GM21723 (cell line): Measurements from ENCODE around the gene RRP9.
"Not testable (repeated sequence)": the region's sequence is repeated elsewhere in the genome, so short reads cannot be mapped to it uniquely, and the experiment has no call there.

Source experiments
- ATAC-seq: cut with Tn5 transposase; IDR thresholded peaks from one replicate; pipeline ENCODE4 v1.9.1; 2021; ENCODE audit warnings: mild to moderate bottlenecking, moderate library complexity; ENCODE audit not compliant: unreplicated experiment

Gene RRP9

DNA sequence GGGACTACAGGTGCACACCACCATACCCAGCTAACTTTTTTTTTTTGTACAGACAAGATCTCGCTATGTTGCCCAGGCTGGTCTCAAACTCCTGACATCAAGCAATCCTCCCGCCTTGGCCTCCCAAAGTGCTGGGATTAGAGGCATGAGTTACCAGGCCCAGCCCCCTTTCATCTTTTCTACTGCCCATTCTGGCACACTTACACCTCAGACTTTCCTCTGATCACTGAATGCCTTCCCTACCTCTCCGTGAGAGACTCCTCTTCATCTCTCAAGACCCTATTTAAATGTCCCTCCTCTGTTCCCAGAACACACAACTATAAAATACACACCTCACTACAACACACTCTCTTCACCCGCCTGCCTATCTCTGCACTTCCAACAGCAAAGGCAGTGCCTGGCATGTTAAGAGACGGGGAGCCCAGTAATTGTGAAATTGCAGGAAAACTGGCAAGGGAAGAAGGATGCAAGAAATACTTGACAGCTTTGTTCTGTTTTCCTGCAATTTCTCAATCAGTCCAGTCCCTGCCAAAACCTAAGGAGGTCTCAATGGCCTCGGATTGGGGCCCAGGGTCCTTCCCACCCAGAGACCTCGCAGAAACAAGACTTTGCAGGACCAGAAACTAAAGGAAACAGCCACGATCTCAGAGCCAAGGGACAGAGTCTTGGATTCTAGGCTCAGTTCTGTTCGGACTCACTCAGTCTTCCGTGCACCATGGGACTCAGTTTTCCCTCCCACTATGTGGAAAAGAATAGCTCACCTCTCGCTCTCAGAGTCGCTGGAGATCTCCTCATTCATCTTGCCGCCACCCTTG, 849 bp downstream of the RRP9 start:
- ATAC-seq = no peak

DNA sequence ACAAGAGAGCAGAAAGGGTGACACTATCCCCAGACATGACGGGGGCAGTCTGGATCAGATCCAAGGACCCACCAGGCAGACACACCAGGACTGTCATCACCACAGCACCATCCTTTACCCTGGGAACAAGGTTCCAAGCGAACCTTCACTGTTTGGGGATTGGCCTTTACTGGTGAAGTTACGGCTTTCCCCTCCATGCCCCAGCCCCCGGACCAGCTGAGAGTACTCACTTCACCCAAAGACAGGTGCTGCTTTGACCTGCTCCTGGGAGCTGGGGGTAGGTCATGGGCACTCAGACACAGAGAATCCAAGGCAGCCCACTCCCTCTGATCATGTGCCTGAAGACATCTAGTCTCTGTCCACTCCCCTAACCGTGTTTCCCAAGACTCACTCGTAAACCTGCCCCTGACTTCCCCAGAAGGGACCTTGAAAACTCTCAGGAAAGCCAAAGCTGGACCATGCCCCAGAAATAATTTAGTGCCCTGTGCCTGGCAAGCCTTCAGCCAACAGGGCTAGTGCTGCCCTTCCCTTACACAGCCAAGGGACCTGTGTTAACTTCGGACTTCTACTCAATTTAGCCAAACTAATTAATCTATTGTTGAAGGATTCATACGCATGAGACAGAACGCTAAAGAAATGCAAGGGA, 2.8 kb downstream of the RRP9 start:
- no peak for ATAC-seq

DNA sequence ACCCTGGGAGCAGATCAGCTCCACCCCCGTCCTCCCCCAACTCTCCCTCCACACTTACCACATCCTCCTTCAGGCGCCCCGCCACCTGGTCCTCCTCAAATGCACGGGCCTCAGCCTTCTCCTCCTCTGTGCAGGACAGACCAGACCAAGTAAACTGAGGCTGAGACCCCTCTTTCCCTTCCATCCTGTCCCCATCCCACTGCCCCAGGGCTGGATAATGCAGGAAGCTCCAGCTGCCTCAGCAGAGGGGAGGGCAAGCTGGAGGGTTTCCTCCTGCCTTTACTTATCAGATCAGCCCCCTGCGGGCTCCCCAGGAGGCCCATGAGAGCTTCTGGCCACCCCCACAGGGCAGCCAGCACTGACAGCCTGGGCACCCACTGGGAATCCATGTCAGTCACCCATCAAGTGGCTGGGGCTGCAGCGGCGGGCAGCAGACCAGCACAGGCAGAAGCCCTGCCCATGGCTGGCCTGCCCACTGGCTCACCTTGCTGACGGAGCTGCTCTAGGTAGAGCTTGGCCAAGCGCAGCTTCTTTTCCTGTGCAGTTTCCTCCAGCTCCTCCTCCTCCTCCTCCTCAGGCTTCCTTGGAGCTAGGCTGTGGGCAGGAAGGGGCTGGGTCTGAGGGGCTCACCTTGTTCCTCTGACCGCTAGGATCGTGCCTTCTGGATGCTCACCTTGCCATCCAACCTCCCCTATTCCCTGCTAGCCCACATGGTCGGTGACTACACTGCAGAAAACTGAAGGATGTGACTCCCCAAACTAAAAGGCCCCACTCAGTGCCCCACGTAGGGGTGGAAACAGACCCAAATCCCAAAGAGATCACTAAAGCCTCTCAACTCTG, 3.9 kb downstream of the RRP9 start:
- no peak for ATAC-seq

DNA sequence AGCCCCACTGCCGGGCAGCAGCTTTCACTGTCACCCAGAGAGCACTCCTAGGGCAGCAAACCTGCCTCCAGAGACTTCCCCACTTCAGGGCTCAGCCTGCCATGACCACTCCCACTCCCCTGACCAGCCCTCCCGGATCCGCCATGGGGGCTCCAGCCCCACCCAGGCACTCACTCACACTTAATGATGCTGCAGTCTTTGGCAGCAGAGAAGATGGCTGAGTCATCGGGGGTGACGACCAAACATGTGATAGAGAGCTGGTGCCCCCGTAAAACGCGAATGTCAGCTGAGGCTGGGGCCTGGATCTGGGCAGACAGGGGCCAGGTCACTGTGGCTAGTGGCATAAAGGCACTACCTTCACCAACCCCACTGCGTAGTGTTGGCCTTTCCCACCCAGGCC, 4.7 kb downstream of the RRP9 start:
- no peak for ATAC-seq

DNA sequence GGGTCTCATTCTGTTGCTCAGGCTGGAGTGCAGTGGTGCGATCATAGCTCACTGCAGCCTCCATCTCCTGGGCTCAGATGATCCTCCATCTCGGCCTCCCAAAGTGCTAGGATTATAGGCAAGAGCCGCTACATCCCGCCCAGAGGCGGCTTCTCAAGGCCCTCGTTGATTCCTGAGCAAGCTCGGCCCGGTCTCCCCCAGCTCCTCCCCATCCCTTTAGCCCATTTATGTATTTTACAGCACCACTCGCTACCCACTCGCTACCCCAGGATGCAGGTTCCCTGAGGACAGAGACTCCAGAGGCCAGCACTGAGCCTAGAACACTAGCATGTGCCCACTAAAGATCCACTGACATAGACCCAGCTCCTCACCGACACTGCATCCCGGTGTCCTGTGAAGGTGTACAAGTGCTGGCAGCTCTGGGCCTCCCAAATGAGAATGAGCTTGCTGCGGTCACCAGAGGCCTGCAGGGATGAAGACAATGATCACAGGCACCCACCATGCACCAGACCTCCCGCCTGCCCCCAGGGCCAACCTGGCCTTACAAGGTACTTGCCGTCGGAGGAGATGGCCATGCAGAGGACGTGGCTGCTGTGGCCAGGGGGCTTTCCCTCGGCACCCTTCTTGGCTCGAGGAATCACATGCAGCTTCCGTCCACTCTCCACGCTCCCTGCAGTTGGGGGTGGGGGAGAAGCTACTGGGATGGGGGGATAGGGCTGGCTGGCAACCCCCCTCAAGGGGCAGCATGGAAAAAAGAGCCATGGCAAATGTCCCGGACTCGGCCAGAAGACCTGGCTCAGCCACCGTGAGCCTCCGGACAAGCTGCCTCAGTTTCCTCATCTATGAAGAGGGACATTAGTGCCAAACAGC, 5.6 kb downstream of the RRP9 start:
- ATAC-seq = no peak

DNA sequence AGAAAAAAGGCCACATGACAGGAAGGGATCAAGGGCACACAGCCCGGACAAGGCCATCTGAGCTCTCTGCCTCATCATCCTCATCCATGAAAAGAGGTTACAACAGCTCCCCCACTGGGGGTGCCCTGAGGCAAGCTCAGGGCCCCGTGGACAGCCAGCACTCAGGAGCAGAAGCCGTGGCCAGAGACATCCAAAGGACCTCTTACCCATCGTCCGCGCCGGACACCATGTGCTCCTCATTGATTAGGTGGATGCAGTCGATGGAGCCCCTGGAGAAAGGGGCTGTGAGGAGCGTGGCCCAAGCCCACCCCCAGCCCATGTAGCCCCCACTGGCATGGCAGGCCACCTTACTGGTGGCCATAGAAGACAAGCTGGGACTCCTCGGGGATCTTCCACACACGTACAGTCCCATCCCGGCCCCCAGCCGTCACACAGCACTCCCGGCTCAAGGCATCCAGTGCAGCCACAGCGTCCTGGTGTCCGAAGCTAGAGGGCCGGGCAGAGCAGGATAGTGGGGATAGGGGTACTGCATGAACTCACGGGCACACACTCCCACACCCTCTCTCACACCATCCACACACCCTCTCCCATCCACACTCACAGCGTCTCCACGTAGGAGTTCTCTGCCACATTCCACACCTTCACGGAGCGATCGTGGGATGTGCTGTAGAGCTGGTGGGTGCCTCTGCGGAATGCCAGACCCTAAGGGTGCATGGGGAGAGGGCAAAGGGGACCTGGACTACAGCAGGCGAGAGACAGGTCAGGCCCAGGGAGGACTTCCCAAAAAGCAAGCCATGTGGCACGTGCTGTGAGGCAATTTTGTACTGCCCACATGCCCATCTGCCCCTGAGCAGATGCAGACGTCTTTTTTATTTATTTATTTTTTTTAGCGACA, 6.5 kb downstream of the RRP9 start:
- no peak for ATAC-seq

DNA sequence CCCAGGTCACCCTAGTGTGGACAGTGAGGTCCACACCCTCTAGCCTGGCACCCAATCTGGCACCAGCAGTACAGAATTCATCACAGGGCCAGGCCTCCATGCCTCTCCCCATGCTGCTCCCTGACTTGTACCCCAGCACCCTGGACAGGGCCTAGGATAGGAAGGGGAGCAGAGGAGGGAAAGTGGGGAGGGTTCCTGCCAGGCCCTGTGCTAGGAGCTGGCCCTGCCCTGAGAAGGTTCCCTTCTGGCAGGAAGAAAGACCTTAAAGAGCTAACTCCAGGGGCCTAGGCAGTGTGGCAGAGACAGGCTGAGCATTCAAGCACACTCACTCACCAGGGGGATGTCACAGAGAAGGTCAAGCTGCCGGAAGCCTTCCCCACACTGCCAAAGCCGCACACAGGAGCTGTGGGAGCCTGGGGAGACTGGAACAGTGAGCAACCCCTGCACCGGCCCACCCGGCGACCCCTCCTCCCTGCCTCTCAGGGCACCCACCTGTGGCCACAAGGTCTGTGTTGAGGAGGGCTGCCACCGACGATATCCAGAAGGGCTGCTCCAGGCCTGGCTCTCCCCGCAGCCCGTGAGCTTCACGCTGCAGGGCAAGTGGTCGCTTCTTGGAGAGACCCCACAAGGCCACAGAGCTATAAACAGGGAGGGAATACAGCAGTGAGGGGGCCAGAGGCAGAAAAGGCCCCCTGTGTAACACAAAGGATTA, 7.4 kb downstream of the RRP9 start:
- no peak for ATAC-seq

DNA sequence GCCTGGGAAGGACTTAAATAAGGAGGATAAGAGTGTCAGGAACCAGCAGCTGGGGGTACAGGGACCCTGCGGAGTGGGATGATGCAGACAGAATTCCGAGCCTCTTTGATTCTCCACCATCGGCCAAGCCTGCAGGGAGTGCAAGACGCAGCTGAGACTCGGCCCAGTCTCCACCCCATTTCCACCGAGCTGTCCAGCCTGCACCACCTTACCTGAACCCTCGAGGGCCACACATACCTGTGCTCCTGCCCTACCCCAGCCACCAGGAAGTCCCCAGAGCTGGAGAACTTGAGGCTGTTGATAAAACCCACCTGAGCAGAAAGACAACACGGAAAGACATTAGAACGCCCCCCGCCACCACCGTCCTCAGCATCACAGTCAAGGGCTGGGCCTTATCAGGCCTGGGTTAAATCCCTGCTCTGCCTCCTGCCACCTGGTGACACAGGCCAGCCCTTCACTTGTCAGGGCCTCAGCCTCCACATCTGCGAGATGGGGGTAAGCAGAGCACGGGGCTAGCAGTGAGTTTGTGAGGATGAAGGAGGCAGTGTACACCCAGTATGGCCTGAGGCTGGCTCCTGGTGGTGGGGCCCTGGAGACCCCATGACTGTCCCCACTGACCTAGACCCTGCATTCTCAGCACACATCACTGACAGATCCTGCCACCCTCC, 8.1 kb downstream of the RRP9 start:
- no peak for ATAC-seq

DNA sequence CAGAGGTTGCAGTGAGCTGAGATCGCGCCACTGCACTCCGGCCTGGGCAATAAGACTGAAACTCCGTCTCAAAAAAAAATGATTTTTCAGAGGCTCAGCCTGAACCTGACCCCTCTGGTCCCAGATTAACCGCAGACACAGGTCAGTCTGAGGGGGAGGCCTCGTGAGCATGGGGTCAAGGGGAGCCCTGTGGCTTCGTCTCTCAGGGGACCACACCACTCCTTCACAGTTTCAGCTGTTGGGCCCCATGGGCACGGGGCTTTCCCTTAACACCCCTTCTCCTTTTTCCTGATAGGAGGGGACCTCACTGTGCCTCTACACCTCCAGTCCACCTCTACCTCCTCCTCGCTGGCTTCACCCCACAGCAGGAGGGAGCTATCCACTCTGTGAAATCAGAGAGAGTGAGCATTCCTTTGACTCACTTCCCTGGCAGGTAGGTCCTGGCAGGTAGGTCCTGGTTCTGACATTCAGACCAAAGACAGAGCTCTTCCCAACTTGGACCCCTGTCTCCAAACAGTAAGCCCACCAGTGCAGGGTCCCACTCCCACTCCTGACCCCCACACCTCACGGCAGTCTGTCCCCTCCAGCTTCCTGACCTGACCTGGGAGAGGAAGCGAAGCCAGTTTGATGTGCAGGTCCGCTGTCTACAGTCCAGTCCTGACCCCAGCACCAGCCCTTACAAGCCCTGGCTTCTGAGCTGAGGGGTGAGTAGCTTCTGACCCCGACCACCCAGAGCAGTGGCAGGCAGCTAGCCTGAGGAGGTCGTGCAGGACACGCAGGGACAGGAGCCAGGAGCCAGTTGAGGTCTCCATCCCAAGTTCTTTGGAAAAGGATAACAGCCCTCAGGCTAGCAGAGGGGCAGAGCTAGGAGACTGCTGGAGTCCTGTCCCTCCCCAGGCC, 9.0 kb downstream of the RRP9 start:
- no peak for ATAC-seq

DNA sequence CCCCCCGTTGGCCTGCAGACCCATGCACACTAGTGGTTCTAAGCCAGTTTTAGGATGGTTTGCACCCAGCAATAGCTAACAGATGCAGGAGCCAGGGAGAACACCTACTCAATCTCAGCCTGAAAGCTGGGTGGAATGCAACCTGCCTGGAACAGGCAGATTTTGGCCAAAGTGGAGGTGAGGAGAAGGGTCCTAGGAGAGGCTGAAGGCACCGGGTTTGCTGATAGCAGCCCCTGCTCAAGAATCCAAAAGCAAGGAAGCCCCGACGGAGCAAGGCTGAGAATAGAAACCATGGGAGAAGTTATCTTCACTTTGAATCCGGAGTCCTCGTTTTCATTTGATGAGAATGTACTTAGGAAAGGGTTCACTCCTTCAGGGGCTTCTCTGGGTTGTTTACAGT, 9.9 kb downstream of the RRP9 start:
- no peak for ATAC-seq

DNA sequence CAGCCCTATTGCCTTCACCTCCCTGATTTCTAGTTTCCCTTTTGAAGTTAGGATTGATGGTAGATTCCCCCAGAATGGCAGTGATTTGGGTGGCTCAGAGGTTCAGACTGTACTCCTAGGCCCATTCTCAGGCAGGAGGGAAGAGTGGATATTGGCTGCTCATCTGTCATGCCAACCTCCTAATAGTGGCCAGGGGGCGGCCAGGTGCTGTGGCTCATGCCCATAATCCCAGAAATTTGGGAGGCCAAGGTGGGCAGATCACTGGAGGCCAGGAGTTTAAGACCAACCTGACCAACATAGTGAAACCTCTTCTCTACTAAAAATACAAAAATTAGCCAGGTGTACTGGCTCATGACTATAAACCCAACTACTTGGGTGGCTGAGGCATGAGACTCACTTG, 11.3 kb downstream of the RRP9 start:
- ATAC-seq = no peak

DNA sequence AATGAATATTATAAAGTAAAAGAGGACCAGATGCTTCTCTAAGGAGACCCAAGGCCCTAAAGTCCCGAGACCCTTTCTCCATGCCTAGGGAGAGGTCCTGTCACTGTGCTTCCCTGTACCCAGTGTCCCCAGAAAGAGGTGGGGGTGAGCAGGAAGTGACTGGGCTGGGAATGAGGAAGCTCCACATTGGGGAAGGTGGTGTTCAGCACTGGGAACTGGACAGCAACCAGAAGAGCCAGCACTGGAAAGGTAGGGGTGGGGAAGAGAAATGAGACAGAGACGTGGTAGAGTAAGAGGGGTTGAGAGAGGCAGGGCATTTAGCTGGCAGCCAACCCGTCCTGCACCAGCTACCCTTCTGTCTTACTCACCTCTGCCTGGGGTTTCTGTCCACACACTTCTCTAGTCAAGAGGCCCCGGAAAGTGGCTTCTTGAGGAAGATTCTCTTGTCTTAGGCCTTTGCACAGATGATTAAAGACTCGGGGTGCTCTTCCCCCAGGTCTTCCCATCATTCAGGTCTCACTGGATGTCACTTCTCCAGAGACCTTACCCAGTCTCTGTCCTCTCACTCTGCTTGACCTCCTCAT, 12.2 kb downstream of the RRP9 start:
- ATAC-seq = no peak

DNA sequence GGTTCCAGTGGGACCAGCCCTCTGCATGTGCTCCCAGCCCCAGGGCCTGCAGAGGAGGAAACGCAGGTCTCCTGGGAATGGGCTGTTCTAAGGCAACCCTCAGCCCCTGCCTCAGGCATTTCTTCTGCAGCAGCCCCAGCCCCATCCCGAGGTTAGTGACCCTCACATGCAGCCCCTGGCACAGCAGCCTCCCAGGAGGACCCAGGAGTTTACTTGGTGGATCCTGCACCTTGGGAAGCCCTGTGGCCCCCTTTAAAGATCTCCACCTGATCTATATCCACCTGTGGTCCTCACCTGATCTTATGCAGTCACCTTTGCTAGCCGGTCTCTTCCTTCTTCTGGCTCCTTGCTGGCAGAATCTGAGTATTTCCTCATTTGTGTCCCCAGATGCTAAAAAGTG, 12.7 kb downstream of the RRP9 start:
- not testable (repeated sequence) for ATAC-seq

DNA sequence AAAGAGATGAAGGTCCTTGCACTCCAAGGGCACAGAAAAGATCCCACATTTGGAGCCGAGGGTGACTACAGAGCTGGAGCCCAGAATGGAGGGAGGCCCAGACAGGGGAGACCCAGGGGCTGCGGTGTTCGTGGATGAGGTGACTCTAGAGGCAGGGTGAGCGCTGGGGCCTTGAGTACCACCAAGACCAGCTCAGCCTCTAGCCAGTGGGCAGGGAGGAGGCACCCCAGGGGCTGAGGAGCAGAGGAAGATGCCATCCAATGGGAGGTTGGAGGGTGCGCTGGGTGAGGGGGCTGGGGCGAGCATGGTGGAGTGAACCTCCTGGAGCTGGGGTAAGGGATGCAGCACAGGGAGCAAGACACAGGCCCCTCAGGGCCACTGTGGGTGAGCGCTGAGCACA, 13.3 kb downstream of the RRP9 start:
- ATAC-seq = no peak

DNA sequence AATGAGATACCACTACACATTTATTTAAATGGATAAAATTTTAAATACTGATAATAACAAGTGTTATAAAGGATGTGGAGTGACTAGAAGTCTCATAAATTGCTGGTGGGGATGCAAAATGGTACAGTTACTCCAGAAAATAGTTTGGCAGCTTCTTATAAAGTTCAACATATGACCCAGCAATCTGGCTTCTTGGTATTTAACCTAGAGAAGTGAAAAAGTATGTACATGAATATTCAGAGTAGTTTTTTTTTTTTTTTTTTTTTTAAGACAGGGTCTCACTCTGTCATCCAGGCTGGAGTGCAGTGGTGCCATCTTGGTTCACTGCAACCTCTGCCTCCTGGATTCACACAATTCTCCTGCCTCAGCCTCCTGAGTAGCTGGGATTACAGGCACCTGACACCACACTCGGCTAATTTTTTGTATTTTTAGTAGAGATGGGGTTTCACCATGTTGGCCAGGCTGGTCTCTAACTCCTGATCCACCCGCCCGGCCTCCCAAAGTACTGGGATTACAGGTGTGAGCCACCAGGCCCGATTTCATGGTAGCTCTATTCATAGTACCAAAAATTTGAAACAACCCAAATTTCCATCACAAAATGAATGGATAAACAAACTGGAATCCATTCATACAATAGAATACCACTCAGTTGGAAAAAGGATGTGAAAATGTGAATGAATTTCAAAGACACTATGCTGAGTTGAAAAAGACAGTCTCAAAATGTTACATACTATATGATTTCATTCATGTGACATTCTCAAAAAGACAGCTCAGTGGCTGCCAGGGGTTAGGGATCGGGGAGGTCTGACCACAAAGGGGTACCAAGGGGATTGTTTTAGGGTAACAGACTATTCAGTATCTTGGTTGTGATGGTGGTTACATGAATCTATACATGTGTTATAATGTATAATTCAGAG, 14.4 kb downstream of the RRP9 start:
- ATAC-seq = no peak

DNA sequence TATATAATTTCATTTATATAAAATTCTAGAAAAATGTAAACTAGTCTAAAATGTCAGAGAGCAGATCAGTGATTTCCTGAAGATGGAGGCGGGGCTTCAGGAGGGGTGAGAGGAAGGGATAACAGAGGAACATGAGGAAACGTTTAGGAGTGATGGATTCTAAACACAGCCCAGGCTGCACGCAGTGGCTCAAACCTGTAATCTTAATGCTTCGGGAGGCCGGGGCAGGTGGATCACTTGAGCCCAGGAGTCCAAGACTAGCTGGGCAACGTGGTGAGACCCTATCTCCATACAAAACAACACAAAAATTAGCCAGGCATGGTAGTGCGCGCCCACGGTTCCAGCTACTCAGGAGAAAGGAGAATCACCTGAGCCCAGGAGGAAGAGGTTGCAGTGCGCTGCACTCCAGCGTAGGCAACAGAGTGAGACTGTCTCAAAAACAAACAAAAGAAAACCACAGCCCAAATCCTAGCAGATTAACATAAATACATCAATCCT, 20.6 kb downstream of the RRP9 start:
- ATAC-seq = no peak
